Adrenal gland (tissue), 12 donors: ENCODE data around the gene ERICH6B. TPM values are rescaled to one million over a fixed set of nuclear protein-coding genes. Genes with fewer than 3 reads are reported as not detected.

Experiments used
- DNase-seq, 7 donors: peaks; one replicate each; pipeline ENCODE4 v3.0.0-alpha.2; 2019 to 2020
- H3K27ac ChIP-seq, 5 donors: fragments of 200-600 bp; sonication (generic) in 4 of 5; 1 replicate in 3 of 5; 2 replicates in 2 of 5; pipeline versions ENCODE4 v1.5.1 to v1.8.0; 2016 to 2020; ENCODE audit warnings: mild to moderate bottlenecking in 1 of 5
- H3K27me3 ChIP-seq: fragments of 200-600 bp; 2 replicates; pipeline ENCODE4 v1.8.0; 2021
- H3K36me3 ChIP-seq, 2 donors: fragments of 200-600 bp; replicated peaks in 1 of 2; 1 replicate in 1 of 2; 2 replicates in 1 of 2; pipeline versions ENCODE4 v1.5.1 to v1.8.0; 2018 to 2022
- H3K4me1 ChIP-seq, 2 donors: fragments of 200-600 bp; replicated peaks in 1 of 2; 1 replicate in 1 of 2; 2 replicates in 1 of 2; pipeline versions ENCODE4 v1.5.1 to v1.8.0; 2018 to 2021
- H3K4me3 ChIP-seq, 4 donors: fragments of 200-600 bp; sonication (generic) in 3 of 4; one replicate each; pipeline ENCODE4 v1.5.1; 2016 to 2018
- H3K9me3 ChIP-seq, 3 donors: fragments of 200-600 bp; sonication (generic) in 1 of 3; replicated peaks in 1 of 3; 1 replicate in 2 of 3; 2 replicates in 1 of 3; pipeline versions ENCODE4 v1.5.1 to v1.8.0; 2016 to 2021
- CTCF ChIP-seq, 6 experiments: fragments of 450-650 bp in 4 of 6; fragments of 200-600 bp in 2 of 6; sonication (generic) in 1 of 6; IDR thresholded peaks; 1 replicate in 5 of 6; 2 replicates in 1 of 6; pipeline versions ENCODE4 v1.5.1 to v1.8.0; 2016 to 2021; ENCODE audit warnings: antibody characterized with exemption in 6 of 6, mild to moderate bottlenecking in 2 of 6, moderate library complexity in 1 of 6
- POLR2A ChIP-seq, 2 donors: fragments of 450-650 bp; IDR thresholded peaks; one replicate each; pipeline ENCODE4 v1.6.1; 2017; ENCODE audit warnings: antibody characterized with exemption in 2 of 2, mild to moderate bottlenecking in 2 of 2, moderate library complexity in 1 of 2
- WGBS, 4 donors: extraction: QIAGEN DNeasy Blood & Tissue Kit in 2 of 4; methylation state at CpG; one replicate each; pipeline versions ENCODE4 v1.1.5 to v1.1.7; 2013 to 2017; 5-methylcytosine and 5-hydroxymethylcytosine counted together
- intact Hi-C, 2 donors: fragments of 100-400 bp; cut with DNase I; formaldehyde crosslinking; loops; one replicate each; pipeline versions ENCODE4 v1.14.1 to v1.15.0; 2022 to 2023
- polyA plus RNA-seq, 3 donors: library from polyadenylated mRNA; stranded (reverse); fragments of 200-250 nt in 2 of 3; fragments of 350-450 nt in 1 of 3; fragmentation: Illumina TruSeq in 1 of 3; extraction: RNeasy Lipid Tissue Mini Kit (QIAGEN cat#74804) in 1 of 3; gene quantifications; one replicate each; pipeline ENCODE4 v1.2.3, GENCODE V29; 2013 to 2014
- total RNA-seq, 9 donors: library from RNA; depleted of rRNA in 4 of 9; stranded (reverse); fragments of >200 nt in 4 of 9; fragments of 120-200 nt in 1 of 9; fragmentation: NEBNext Ultra II Directional in 1 of 9; extraction: Animal tissue kit (Norgen Biotek cat#: 25700) in 1 of 9; gene quantifications; one replicate each; pipeline versions ENCODE4 v1.1.0 to v1.2.4, GENCODE V29; 2013 to 2023
- donor health status: healthy with polysubstance abuse.
- donor health status: Bipolar disorder and iron deficiency.
- donor health status: DM: yes; HTN: yes; CAD: no.
- donor health status: DM: no; HTN: no; CAD: no.
- donor health status: DM: no; HTN: no; CAD: no.
- donor health status: DM: yes; HTN: yes; CAD: no.

The ERICH6B gene
- total and polyA plus RNA-seq, 12 donors: 0.06 TPM; not detected in 11

DNA sequence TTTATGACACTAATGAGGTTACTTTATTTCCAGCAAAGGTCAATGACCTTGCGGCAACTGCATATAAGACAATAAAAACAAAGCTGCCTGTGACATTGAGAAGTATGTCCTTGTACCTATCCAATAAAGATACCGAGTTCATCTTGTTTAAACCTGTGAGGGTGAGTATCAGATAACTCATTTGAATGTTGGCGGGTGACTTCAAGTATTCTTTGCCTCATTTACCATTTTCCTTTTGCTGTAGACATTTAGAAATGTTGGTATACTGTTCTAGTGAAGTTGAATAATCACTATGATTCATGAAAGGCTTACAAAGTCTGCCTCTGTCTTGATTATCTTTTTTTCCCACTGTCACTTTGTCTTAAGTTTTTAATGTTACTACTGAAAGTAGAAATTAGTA lies 85.8 kb downstream of the ERICH6B start:
- no peak for DNase-seq
- Histone ChIP-seq H3K4me3 (no peak overlapping the region), H3K36me3 (peaks cover 0 to 68% of the 10 kb centered on the region in 2 donors), H3K9me3 (no peaks in the 10 kb centered on the region), H3K4me1 (peaks cover 0 to 18% of the 10 kb centered on the region in 2 donors), H3K27me3 (no peaks in the 10 kb centered on the region), H3K27ac (peak overlapping the region in 1 of 5 donors; percentile 32)
- no peak for TF ChIP-seq POLR2A (IDR thresholded peaks at IDR 0.05)
- no peak for TF ChIP-seq CTCF (IDR thresholded peaks at IDR 0.05)
- 48 to 59% (median 54%) methylated on average over 3 of the region's 3 CpGs for WGBS, 4 donors
- intact Hi-C loops: no loop called here

DNA sequence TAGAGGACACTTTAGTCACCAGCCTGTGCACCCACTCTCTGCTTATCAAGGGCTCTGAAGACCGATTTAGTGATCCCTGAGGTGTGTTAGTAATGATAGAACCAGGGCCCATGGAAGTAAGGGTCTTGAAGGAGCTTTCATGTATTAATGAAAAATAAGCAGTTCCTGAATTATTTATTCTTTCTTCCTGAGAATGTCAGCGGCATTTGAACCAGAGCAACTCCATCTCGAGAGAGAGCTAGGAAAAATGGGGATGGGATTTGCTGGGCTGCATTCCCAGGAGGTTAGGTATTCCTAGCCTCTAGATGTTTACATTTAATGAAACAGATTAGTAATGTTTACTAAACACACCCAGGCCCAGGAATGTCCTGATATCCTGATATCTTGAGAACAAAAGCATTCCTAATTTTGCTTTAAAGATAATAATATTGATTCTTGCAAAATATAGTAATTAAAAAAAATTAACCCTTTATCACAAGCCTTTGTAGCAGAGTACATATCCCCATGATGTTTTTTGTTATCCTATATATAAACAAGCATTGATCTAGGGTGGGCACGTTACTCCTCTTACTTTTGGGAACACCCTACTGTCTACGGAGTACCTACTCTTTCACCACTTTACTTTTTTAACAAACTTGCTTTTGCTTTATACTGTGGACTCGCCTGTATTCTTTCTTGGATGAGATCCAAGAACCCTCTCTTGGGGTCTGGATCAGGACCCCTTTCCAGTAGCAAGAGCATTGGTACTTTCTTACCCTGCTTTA lies 87.7 kb downstream of the ERICH6B start:
- H3K36me3 ChIP-seq: peaks cover 0 to 54% of the 10 kb centered on the region in 2 donors
- H3K4me3 ChIP-seq: no peak overlapping the region
- H3K4me1 ChIP-seq: peaks cover 0 to 19% of the 10 kb centered on the region in 2 donors
- H3K27me3 ChIP-seq: no peaks in the 10 kb centered on the region
- H3K9me3 ChIP-seq: no peaks in the 10 kb centered on the region
- 75 to 87% (median 82%) methylated on average over 6 of the region's 6 CpGs for WGBS, 4 donors
- intact Hi-C loops: no loop called here
- no peak for DNase-seq
- no peak for TF ChIP-seq POLR2A (IDR thresholded peaks at IDR 0.05)
- no peak for TF ChIP-seq CTCF (IDR thresholded peaks at IDR 0.05)
- no peak overlapping the region for H3K27ac ChIP-seq

DNA sequence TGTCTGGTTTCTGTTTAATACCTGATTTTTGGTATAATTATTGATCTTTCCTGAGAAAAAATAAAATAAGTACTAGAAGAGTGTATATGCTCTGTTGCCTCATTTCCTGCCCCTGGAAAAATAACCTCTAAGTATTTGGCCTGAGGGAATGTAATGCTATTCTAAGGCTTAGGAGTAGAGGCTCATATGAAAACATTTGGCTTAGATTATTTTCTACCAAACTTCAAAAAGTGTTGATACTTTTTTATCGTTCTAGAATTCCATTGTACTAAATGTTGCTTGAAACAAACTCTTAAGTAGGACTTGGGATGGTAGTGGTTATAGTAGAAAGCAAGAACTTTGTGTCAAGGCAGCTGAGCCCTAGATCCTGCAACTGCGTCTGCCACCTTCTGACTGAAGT lies 93.0 kb downstream of the ERICH6B start:
- no peak for DNase-seq
- WGBS, 4 donors: 63 to 77% (median 76%) methylated on average over 2 of the region's 2 CpGs
- Histone ChIP-seq H3K27ac (no peak overlapping the region), H3K4me3 (no peak overlapping the region), H3K9me3 (no peaks in the 10 kb centered on the region), H3K36me3 (peaks cover 0 to 45% of the 10 kb centered on the region in 2 donors), H3K27me3 (no peaks in the 10 kb centered on the region), H3K4me1 (peaks cover 0 to 6% of the 10 kb centered on the region in 2 donors)
- TF ChIP-seq CTCF (IDR thresholded peaks at IDR 0.05) (no peak), POLR2A (IDR thresholded peaks at IDR 0.05) (no peak)
- intact Hi-C loops: no loop called here

DNA sequence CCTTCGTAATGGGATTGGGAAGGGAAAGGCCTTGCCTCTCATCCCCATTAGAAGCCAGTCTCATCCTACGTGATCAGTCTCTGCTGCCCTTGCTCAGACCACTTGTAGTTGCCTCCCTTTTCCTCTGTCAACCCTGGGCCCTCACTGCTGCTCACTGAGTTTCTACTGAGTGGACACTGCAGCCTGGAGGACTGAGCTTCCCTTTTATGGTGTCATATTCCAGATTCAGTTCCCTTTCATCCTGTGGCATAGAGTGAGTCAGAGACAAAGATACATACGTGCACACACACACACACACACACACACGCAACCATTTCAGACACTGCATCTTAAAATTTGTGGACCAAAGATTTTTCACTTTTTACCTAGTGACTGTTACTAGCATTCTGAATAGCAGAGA lies 94.2 kb downstream of the ERICH6B start:
- no peaks in the 10 kb centered on the region for H3K9me3 ChIP-seq
- H3K27ac ChIP-seq: peak overlapping the region in 1 of 5 donors; percentile 31
- intact Hi-C loops: no loop called here
- peak in 5 of 7 donors; percentile 28 to 32 (median 31) for DNase-seq
- H3K4me1 ChIP-seq: peaks cover 0 to 6% of the 10 kb centered on the region in 2 donors
- H3K27me3 ChIP-seq: no peaks in the 10 kb centered on the region
- no peak for TF ChIP-seq CTCF (IDR thresholded peaks at IDR 0.05)
- no peak for TF ChIP-seq POLR2A (IDR thresholded peaks at IDR 0.05)
- no peak overlapping the region for H3K4me3 ChIP-seq
- H3K36me3 ChIP-seq: peaks cover 0 to 47% of the 10 kb centered on the region in 2 donors
- WGBS, 4 donors: 63 to 77% (median 68%) methylated on average over 4 of the region's 4 CpGs
